NCI-H2029 (cell line): ENCODE measurements around the gene COX8A.
A peak's percentile ranks its signal among the peaks of the same experiment; 100 is the strongest.

ENCODE experiments used
- DNase-seq: peaks from one replicate; lab custom pipeline; 2025; lab: John Stamatoyannopoulos, UW

COX8A gene

DNA sequence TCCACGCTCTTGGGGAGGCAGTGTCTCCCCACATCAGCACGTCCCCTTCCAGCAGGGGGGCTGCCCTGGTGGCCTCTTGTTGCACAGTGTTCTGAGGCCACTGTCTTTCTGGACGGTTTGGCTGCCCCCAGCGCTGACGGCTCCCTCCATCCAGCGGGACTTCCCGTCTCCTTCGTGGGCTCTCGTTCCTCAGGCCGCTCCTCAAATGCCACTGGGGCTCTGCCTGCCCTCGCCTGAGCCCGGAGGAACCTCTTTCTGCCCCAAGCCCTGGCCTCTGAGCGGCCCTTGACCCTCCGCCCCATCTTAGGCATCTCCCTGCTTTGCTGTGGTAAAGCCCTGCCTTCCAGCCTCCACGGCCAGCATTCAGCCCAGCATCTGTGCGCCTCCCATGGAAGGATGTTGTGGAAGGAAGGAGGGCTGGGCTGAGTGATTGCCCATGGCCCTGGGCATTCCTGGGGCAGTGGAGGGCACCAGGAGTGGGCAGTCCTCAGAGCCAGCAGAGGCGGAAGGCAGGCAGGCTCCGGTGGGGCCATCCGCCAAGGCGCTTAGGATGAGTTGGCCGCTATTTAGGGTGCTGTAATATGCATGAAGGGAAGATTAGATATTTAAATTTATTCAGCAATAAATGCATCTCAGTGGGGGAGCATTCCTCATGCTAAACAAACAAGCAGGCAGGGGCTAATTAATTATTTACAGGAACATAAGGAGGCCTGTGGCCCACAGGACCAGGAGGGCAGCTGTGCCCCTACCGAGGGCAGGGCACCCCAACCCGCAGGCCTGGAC, 29.6 kb downstream of the COX8A start:
- no peak for DNase-seq

GRCh38 chr11:64004590-64004984, 30.2 kb downstream of the COX8A start:
- DNase-seq: no peak

GRCh38 chr11:64005691-64006090, 31.3 kb downstream of the COX8A start:
- DNase-seq: no peak

GRCh38 chr11:64006398-64006797, 32.0 kb downstream of the COX8A start:
- no peak for DNase-seq

- no peak for DNase-seq
Measured at GRCh38 chr11:64007160-64007628, 32.8 kb downstream of the COX8A start.

DNA sequence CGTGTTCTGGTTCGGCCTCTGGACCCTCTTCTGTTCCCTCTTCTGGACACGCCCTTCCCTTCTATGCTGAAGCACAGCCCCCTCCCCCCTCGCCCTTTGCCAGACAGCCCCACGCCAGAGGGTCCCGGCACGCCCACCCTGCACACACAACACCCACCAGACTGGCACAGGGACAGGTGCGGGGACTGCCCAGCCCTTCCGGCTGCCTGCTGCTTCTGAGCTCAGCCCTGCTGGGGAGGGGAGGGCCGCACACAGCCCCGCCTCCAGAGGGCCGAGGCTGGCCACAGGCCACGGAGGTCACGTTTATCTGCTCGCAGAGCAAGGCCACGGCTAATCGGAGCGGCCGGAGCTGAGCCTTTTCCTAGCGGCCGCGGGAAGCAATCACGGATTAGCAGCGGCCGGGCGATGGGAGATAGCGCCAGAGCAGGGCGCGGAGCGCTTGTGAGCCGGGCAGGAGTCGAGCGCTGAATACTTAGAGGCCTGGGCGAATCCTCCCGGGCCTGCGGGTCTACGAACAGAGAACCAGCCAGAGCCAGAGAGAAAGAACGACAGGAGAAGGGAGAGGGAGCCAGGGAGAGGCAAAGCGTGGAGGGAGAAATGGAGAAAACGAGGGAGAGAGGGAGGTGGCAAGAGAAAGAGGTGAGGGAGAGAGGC, 33.3 kb downstream of the COX8A start:
- peak; percentile 34 for DNase-seq

DNA sequence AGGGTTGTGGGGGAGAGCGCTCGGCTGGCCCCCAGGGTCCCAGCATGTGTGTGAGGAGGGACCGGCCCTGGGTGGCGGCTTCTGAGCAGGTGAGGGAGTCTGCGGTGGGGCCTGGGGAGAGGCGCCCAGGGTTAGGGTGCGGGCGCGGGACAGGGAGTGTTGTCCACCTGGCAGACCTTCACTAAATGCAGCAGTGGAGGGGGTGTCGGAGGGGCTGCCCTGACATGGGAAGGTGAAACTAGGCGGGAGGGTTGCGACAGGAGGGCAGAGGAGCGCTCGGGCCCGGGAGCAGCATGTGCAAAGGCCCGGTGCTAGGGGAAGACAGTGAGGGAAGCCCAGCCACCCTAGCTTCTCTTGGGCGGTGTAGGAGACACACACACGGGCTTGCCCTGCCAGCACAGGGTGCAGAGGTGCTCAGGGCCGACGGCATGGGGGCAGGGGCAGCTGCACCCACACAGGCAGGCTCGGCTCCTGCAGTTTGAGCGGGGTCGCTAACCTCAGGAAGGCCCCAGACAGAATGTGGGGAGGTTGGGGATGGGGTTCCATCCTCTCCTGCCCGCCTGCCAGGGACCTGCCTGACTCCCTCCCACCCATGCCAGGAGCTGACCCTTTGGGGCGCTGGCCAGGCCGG, 34.0 kb downstream of the COX8A start:
- no peak for DNase-seq

DNA sequence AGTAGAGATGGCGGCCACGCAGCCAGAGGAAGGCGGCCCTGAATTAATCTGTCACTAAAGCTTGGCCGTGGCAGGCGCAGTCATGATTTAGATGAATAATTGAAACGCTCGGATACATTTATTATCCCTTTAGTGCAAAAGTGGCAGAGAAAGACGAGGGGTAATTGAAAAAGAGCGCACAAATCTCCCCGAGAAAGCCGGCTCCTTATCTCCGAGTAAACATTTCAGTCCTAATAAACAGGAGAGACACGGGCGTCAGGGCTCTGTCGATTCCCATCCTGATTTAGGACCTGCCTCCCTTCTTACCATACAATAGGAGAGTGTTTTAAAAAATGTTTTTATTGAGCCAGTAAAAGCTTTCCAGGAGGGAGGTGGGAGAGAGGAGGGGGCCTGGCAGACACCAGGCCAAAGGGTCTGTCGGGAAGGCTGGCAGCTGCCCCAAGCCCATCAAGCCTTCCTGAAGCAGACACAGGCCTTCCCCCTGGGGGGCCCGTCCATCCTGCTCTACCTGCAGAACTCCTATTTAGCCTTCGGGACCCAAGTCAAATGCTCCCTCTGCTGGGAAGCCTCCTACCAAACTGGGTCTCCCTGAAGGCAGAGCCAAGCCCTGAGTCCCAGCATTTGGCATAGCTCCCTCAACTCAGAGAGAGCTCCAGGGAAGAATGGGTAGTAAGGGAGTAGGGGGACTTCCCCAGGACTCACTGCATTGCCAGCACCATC, 34.7 kb downstream of the COX8A start:
- no peak for DNase-seq

GRCh38 chr11:64009710-64010109, 35.3 kb downstream of the COX8A start:
- DNase-seq: no peak

GRCh38 chr11:64010783-64011182, 36.4 kb downstream of the COX8A start:
- DNase-seq: no peak

GRCh38 chr11:64011371-64011770, 37.0 kb downstream of the COX8A start:
- no peak for DNase-seq

- DNase-seq: no peak
Measured at GRCh38 chr11:64013141-64013896, 38.9 kb downstream of the COX8A start.

DNA sequence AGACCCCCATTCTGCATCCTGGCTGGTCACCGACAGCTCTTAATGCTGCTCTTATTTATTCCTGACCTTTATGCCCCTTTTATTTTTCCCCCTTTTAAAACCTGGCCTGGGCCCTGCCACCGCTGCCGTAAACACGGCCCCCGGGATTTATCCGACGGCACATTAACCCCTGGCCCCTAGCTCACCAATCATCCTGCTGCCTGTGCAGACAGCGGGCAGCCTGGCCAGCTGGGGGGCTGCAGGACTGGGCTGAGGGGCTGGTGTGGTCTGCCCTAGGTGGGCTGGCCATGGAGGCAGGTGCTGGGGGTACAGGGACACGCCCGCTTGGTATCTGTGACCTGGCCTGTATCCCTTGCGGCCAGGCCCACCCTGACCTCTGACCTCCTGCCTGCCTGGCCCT, 39.9 kb downstream of the COX8A start:
- no peak for DNase-seq

- DNase-seq: no peak
Measured at GRCh38 chr11:64015510-64015909, 41.1 kb downstream of the COX8A start.

DNA sequence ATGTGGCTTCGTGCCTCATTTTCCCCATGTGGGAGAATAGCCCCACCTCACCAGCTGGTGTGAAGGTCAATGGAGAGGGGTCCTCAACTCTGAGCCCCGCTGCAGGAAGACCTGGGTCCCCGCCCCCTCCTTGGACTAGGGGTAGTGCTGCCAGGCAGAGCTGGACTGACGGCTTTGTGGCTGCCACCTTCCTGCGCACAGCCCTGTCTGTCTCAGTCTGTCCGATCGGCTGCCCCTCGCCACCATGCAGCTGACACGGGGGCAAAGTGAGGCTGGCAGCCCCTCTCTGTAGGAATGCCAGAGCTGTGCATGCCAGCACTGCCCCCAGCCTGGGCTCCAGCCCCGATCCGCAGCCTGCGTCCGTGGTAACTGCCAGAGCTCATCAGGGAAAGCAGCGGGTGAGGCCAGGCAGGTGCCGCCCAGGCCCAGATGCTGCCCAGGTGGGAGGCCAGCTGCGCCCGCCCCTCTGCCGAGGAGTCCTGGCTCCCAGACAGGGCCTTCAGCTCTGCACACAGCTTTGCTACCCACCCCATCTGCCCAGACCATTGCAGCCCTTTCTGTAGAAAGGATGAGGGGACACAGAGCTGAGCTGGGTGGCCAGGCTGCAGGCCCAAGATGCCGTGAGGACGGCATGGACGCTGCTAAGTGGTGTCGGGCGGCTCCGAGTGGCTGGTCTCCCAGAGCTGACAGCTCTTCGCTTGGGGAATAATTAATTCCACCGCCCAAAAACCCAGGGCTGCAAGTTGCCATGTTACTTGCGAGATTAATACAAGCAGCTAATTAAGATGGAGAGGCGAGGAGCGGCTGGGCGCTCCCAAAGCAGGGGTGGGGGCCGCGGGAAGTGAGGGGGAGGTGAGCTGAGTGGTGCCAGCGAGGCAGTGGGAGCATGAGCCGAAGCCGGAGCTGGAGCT, 41.8 kb downstream of the COX8A start:
- DNase-seq: no peak

GRCh38 chr11:64017945-64018224, 43.5 kb downstream of the COX8A start:
- DNase-seq: no peak

- no peak for DNase-seq
Measured at GRCh38 chr11:64018310-64018709, 43.9 kb downstream of the COX8A start.

DNA sequence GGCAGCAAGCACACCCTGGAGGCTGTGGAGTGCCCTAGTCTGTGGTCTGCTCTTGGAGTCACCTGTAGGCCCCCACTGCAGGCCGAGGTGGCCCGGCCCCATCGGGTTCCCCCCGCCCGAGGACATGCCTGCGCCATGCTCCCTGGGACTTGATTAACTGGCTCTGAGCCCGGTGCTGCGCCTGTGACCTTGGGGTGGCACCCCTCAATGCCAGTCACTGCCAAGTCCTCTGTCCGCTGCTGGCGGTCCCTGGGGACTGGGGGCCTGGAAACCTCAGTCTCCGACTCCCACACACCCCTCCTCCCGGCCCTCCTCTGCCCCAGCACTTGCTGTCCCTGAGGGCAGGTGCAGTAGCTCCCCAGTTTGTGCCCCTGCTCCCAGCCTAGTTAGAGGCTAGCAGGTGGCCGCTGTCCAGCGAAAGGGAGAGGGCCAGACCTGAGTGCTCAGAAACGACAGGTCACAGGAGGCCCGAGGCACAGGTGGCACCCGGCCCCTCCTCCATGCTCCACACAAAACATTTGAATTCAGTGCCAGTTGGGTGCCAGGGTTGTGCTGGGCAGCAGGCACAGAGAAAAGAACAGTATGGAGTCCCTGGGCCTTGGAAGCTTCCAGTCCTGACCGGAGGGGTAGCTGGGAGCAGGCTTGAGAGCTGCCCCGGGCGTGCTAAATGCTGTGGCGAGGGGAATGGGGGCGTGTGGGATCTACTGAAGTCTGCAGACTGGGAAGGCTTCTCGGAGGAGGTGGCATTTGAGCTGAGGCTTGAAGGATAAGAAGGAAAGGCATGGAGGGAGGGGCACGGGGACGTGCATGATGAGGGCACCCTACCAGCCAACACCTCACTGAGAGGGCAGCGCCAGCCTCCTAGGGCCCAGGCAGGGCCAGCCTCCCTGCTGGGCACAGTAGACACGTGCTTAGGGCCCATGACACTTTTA, 45.0 kb downstream of the COX8A start:
- no peak for DNase-seq

- no peak for DNase-seq
Measured at GRCh38 chr11:64020976-64021756, 46.7 kb downstream of the COX8A start.
